Kidney (tissue), 14 donors: Measurements from ENCODE around the gene NPVF. TPM values are rescaled to one million over a fixed set of nuclear protein-coding genes. Genes with fewer than 3 reads are reported as not detected.
A peak's percentile ranks its signal among the peaks of the same experiment; 100 is the strongest.

Experiments
- DNase-seq, 5 donors: peaks; one replicate each; pipeline ENCODE4 v3.0.0-alpha.2; 2013 to 2020
- FAIRE-seq: peaks from 2 replicates; lab custom pipeline; 2012; peaks lifted over from hg19 to GRCh38; lab: Jason Lieb, UNC
- H3K27ac ChIP-seq, 2 donors: one replicate each; pipeline ENCODE4 v1.7.0; 2013; ENCODE audit warnings: low read depth in 2 of 2, low read length in 2 of 2, inconsistent platforms in 1 of 2
- H3K27me3 ChIP-seq: one replicate; pipeline ENCODE4 v1.7.1; 2013; ENCODE audit warnings: low read length, inconsistent platforms; ENCODE audit not compliant: control insufficient read depth, insufficient read depth
- H3K36me3 ChIP-seq, 3 donors: one replicate each; pipeline versions ENCODE4 v1.7.0 to v1.7.1; 2013; ENCODE audit warnings: low read length in 3 of 3, control low read depth in 1 of 3, inconsistent platforms in 1 of 3; ENCODE audit not compliant: insufficient read depth in 3 of 3, control insufficient read depth in 2 of 3
- H3K4me1 ChIP-seq, 3 donors: one replicate each; pipeline versions ENCODE4 v1.7.0 to v1.7.1; 2013; ENCODE audit warnings: low read length in 3 of 3, inconsistent platforms in 1 of 3, low read depth in 1 of 3; ENCODE audit not compliant: control insufficient read depth in 2 of 3, insufficient read depth in 2 of 3
- H3K4me3 ChIP-seq, 3 donors: one replicate each; pipeline versions ENCODE4 v1.7.0 to v1.8.1; 2013; ENCODE audit warnings: low read length in 3 of 3, control low read depth in 1 of 3, inconsistent platforms in 1 of 3
- H3K9ac ChIP-seq, 3 donors: one replicate each; pipeline versions ENCODE4 v1.7.0 to v1.7.1; 2013; ENCODE audit warnings: low read length in 3 of 3, control low read depth in 1 of 3, inconsistent platforms in 1 of 3
- H3K9me3 ChIP-seq, 3 donors: one replicate each; pipeline versions ENCODE4 v1.7.0 to v1.7.1; 2013; ENCODE audit warnings: low read length in 3 of 3, control low read depth in 1 of 3, inconsistent platforms in 1 of 3; ENCODE audit not compliant: control insufficient read depth in 2 of 3, insufficient read depth in 1 of 3
- CTCF ChIP-seq: IDR thresholded peaks from 3 replicates; pipeline ENCODE4 v1.5.1; 2012; ENCODE audit warnings: mild to moderate bottlenecking, moderate library complexity, borderline replicate concordance; ENCODE audit not compliant: insufficient read depth; ENCODE audit errors: extremely low read depth
- intact Hi-C: fragments of 100-400 bp; cut with DNase I; formaldehyde crosslinking; loops from one replicate; pipeline ENCODE4 v1.11.1; 2022
- polyA plus RNA-seq: library from polyadenylated mRNA; stranded (reverse); fragments of 350-450 nt; fragmentation: Illumina TruSeq; extraction: RNeasy Lipid Tissue Mini Kit (QIAGEN cat#74804); gene quantifications from one replicate; pipeline ENCODE4 v1.2.3, GENCODE V29; 2014; ENCODE audit warnings: low read depth, low replicate concordance; ENCODE audit not compliant: insufficient read depth
- total RNA-seq: library from RNA; stranded (reverse); fragmentation: NEBNext Ultra II Directional; extraction: Animal tissue kit (Norgen Biotek cat#: 25700); gene quantifications from one replicate; pipeline ENCODE4 v1.2.1, GENCODE V29; 2021
- donor health status: control.
- donor health status: control.
- donor health status: control.
- donor health status: control.
- donor health status: control.
- donor health status: DM: yes; HTN: yes; CAD: no.
- donor health status: Normal renal cell carcinoma (clear cell type).

NPVF gene
- total and polyA plus RNA-seq, 2 donors from 2014 or later: not detected

- peak overlapping the region in 2 of 3 donors; percentile 15 to 74 for H3K9ac ChIP-seq
- intact Hi-C loops: no loop called here
Observed at GRCh38 chr7:25180592-25180923, 47.7 kb downstream of the NPVF start.

DNA sequence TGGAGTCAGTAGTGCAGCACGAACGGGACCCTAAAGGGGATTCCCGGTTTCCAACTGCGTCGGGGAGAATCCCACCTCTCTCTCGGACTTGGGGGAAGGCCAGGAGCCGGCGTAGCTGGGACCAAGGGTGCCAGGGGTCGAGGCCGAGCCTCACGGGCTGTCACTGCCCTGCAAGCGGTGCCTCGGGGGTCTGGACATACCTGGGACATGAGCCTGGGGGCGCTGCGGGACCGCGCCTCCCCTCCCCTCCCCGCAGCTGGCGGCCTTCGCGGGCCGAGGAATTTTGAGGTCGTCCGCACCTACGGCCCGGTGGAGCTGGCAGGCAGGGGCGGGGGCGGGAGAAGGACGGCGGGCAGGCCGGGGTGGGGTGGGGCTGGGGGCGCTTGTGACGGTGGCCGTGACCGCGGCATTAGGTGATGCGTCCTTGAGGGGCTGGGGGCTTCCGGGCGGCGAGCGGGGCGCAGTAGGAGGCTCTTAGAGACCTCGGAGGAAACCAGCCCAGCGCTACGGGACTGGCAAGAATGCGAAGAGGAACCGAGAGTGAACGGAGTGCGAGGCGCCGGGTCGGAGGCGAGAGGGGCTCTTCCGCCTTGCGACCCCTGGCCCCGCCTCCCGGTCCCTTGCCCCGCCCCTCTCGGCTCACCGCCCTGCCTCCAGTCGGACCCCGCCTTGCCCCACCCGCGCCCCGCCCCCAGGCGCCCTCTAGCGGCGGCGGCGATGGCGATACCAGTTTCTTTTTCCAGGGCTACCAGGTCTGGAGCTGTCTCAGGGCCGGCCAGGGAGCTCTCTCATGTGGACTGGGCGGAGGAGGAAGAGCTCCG is 48.3 kb downstream of the NPVF start:
- H3K4me1 ChIP-seq: peaks cover 0 to 4% (median 4%) of the 10 kb centered on the region in 3 donors
- H3K9me3 ChIP-seq: no peaks in the 10 kb centered on the region
- DNase-seq (peak; percentile 93 to 97 (median 96)), FAIRE-seq (no peak)
- peak overlapping the region; percentile 42 to 80 (median 74) for H3K9ac ChIP-seq
- no peaks in the 10 kb centered on the region for H3K27me3 ChIP-seq
- TF ChIP-seq CTCF: peak; percentile 66
- intact Hi-C loops: no loop called here
- no peaks in the 10 kb centered on the region for H3K36me3 ChIP-seq
- H3K4me3 ChIP-seq: peak overlapping the region; percentile 61 to 78 (median 71)
- peak overlapping the region in 1 of 2 donors; percentile 38 for H3K27ac ChIP-seq

More at GRCh38 chr7:25180592-25180923, 47.7 kb downstream of the NPVF start:
- Histone ChIP-seq H3K36me3 (no peaks in the 10 kb centered on the region), H3K4me3 (peak overlapping the region; percentile 57 to 78 (median 68)), H3K4me1 (peaks cover 0 to 4% (median 4%) of the 10 kb centered on the region in 3 donors), H3K27ac (no peak overlapping the region), H3K9me3 (no peaks in the 10 kb centered on the region), H3K27me3 (no peaks in the 10 kb centered on the region)
- no peak for DNase-seq
- no peak for FAIRE-seq
- TF ChIP-seq CTCF: no peak

DNA sequence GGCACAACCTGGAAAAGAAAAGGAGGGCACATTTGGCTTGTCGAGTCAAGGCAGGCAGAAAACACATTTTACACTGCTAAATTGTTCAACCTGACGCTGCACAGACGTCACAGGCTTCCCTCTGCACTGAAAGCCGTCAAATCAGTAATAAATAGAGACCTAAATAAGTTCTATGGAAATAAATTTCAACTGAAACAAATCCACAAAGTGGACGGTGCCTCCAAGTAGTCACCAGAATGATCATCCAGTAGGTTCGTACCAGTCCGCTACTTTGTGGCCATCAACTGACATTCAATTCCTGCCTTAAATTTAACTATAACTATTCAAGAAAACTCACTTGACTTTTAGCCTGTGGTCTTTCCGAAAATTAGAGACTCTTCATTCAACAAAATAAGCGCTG is 49.0 kb downstream of the NPVF start:
- no peak for TF ChIP-seq CTCF
- intact Hi-C loops: no loop called here

More for the DNA sequence above, 49.0 kb downstream of the NPVF start:
- peak overlapping the region in 1 of 3 donors; percentile 73 for H3K9ac ChIP-seq
- peak overlapping the region; percentile 44 to 78 (median 71) for H3K4me3 ChIP-seq
- no peaks in the 10 kb centered on the region for H3K27me3 ChIP-seq
- H3K4me1 ChIP-seq: peaks cover 0 to 4% (median 4%) of the 10 kb centered on the region in 3 donors
- DNase-seq (no peak), FAIRE-seq (no peak)
- H3K36me3 ChIP-seq: no peaks in the 10 kb centered on the region
- H3K9me3 ChIP-seq: no peaks in the 10 kb centered on the region
- H3K27ac ChIP-seq: no peak overlapping the region

Other genes starting within 250 kb of the NPVF start
- gene OSBPL3, start 248.3 kb downstream of the NPVF start, total RNA-seq: 40.5 TPM
- gene OSBPL3, start 248.3 kb downstream of the NPVF start, polyA plus RNA-seq: 8.6 TPM
- gene CYCS, start 103.2 kb downstream of the NPVF start, total RNA-seq: 94.3 TPM
- gene CYCS, start 103.2 kb downstream of the NPVF start, polyA plus RNA-seq: 239 TPM